SH-SY5Y (cell line): ENCODE data around the gene OPALIN.

Experiments
- GATA2 ChIP-seq: IDR thresholded peaks from 2 replicates; pipeline ENCODE4 v1.6.1; 2011; ENCODE audit warnings: mild to moderate bottlenecking, low read depth, low read length
- GATA3 ChIP-seq: IDR thresholded peaks from 2 replicates; pipeline ENCODE4 v1.6.1; 2011; ENCODE audit warnings: low read depth, mild to moderate bottlenecking, low read length, moderate library complexity

GRCh38 chr10:96374639-96374984 lies 15.8 kb upstream of the OPALIN start:
- TF ChIP-seq GATA2: no peak
- no peak for TF ChIP-seq GATA3
